GM19438 (cell line): Measurements from ENCODE around the gene SH3RF3.

Experiments
- ATAC-seq: cut with Tn5 transposase; IDR thresholded peaks from one replicate; pipeline ENCODE4 v1.9.1; 2021; ENCODE audit warnings: low read depth; ENCODE audit not compliant: unreplicated experiment

SH3RF3 gene

DNA sequence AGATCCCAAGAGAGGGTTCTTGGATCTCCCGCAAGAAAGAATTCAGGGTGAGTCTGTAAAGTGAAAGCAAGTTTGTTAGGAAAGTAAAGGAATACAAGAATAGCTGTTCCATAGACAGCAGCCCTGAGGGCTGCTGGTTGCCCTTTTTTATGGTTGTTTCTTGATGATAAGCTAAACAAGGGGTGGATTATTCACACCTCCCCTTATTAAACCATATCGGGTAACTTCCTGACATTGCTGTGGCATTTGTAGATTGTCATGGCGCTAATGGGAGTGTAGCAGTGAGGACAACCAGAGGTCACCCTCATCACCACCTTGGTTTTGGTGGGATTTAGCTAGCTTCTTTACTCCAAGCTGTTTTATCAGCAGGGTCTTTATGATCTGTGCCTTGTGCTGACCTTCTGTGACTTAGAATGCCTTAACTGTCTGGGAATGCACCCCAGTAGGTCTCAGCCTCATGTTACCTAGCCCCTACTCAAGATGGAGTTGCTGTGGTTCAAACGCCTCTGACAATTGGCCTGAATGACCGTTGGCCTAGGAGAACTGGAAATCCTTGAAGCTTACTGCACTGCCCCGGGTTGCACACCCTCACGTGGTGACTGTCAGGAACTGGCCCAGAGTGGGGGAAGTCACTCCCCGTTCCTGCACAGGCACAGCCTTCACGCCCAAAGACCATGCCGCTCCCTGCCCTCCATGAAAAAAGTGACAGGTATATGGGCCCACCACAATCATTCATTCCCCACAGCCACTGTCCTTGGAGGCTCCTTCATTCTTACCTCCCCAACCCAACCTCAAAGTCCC is 347.8 kb downstream of the SH3RF3 start:
- ATAC-seq, result no peak

DNA sequence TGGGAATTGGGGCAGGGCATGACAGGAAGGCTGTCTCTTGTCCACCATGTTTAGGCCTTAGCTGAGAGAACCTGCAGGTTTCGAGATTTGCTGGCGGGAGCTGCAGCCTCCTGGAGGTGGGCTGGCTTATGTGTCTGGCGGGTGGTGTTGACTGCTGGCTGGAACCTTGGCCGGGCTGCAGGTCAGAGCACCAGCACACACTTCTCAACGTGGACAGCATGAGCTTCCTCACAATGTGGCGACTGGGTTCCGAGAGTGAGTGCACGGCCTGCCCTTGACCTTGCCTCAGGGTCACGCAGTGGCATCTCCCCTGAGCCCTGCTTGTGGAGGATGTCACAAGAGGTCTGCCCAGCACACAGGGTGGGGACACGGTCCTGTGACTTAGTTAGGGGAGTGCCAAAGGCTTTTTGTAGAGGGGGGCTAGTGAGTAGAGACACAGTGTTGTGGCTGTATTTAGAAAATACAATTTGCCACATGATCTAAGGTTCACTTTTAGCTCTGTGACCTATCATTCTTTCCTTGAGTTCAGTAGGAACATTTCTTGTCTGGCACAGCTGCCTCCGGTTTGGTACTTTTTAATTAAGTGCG is 350.0 kb downstream of the SH3RF3 start:
- no peak for ATAC-seq

DNA sequence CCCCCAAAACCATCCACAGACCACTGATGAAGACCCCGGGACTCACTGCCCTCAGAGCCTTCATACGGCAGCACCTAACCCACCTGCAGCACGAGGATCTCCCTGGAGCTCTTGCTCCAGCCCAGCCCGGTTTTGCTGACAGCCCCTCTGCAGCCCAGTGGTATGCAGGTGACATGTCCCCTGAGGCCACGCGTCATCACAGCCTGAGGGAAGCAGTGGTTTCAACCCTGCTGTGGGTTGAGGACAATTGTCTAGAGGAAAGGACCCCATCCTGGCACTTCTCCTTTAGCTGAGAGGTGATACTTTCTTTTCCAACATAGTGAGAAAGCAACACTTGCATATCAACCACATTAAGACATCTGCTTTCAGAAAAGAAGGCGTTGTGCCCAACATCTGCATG is 350.8 kb downstream of the SH3RF3 start:
- ATAC-seq, result no peak

DNA sequence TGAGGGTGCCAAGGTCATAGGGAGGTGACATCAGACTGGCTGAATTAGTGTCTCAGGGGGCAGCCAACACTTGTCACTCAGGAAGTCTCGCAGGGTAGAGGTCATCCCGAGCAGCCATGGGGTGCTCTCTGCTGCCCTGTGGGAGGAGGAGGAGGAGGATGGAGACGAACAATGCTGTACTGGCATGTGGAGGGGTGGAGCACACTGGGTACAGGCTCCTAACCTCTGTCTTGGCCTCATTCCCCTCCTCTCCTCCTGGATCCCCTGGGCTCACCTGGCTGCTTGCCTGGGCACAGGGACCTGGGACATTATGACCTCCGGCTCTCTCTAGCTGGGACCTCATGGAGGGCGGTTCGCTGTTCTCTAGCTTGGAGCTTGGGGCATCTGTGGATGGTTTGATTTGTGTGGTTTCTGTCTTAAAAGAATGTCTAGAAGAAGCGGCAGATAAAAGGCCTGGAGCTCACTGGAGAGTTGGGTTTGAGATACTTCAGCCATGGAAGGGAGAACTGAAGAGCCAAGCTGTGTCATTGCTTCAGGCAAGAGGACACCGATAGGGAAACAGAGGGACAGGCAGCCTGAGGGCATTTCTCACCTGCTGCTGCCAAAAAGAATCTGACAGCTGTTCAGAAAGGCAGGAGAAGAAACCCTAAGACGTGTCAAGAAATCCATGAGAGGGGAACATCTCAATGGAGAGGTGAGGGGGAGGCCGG is 351.6 kb downstream of the SH3RF3 start:
- no peak for ATAC-seq

DNA sequence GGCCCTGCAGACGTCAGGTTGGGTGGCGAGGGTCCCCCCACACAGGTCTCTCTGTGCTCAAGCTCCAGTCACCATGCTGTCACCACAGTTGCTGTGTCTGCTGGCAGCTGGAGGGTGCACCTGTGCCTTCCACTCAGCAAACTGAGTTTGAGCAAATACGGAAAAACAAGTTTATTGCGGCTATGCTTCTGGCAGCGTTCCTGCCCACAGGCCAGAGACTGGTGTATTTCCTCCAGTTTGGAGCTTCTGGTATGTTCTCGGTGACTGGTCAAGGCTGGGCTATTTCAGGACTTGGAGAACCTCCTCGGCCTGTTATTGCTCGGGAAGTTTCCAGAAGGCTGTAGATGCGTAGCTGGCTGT is 352.2 kb downstream of the SH3RF3 start:
- ATAC-seq, result no peak

DNA sequence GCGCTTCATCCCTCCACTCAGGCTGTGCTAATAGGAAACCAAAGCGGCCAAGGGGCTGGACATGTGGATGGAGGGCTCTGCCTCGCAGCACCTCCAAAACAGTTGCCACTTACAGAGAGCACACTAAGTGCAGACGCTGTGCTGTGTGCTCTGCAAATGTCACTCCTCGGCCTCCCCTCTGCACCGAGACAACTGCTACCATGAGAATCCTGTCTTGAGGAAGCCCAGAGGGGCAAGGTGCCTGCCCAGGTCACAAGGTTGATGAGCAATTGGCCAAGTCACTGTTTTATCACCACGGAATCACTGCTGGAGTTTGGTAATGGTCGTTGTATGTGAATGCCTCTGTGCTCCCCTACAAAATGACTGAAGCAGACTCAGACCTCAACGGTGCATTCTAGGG is 352.6 kb downstream of the SH3RF3 start:
- no peak for ATAC-seq

DNA sequence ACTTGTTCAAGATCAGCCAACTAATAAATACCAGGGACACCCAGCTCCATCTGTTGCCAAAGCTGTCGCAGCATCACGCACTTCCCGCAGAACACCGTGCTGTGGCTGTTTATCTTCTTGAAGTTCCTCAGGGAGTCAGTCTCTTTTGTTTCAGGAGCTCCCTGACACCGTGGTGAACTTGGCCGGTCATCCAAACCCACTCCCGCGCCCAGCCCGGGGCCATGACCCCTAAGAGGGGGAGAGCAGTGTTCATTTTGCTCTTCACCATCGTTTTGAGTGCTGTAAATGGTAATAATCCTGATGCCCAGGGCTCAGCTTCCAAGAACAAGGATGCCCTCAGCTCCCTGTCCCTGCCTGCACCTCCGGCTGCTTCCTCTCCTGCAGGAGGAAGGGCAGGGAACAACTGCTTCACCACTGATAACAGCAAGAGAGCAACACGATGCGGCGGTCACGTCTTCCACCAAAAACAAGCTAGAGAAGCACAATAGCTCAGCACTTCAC is 353.4 kb downstream of the SH3RF3 start:
- ATAC-seq, result no peak

DNA sequence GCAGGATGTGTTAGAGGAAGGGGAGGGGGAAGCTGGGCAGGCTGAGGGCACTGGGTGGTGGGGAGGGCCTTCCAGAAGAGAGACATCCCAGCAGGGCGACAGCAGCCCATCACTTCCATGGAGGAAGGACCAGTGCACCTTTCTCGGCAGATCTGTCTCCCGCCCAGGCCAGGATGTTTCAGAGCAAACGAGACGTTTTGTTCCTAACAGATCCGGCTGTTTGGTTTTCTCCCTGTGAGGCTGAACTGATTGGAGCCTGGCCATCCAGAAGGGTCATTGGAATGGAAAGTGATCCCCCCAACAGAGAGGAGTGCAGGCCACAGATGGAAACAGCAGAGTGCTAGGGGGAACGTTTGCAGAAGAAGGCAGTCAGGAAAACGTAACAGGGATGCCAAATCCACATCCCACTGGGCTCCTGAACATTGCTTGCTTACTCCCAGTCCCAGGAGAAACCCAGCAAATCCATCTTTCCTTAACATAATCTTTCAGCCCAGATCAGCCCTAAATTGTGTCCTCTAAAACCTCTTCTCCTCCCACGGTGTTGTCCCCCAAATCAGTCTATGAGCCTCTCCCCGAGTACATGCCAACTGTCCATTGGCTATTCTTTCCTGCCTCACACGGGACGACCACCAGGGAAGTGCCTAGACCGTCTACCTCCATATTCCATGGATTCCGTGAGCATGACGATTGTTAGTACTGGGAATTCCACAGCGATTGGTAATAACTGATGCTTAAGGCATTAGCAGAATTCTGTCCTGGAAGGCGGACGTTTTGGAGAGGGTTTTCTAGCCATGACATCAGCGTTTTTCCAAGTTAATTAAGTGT is 357.9 kb downstream of the SH3RF3 start:
- no peak for ATAC-seq

DNA sequence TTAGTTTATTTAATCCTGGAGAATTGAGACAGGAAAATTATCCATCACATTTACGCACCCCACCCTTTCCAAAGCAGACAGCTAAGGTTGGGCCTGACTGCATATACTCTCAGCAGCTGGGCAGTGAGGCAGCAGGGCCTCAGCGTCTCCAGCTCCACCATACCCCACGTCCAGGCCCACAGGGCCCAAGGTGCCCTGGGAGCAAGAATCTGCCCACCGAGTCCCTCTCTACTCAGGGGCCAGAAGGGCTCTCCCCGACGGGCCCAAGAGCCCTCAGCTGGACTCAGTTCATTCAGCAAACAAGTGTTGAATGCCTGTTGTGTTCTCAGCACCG is 358.5 kb downstream of the SH3RF3 start:
- no peak for ATAC-seq

DNA sequence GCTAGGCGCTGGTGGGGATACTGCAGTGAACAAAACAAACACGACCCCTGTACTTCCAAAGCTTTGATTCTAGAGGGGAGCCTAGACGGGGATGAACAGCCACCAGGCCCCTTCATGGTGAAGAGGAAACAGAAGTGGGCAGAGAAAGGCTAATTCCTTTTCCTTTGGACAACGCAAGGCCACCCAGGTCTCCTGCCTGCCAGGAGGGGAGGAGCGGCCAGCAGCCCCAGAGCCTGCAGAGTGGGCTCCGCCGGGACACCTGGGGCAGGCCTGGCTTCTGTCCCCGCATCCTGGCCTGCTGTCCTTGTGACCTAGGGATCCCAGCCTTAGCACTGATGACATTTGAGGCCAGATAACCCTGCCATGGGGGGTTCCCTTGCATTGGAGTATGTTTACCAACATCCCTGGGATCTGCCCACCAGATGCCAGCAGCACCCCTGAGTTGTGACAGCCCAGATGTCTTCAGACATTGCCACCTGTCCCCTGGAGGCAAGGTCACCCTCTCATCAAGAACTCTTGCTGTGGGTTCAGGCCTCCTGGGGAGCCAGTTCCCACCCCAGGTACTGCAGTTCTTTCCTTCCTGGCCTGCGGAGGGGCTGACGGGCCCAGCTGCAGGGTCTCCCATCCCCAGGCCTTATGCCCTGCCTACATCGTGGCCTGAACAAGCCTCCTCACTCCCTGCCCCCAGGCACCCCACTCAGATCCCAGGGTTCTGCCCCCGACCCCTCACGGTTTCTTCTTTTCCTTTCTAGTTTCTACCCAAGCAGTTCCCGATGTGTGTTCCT is 359.1 kb downstream of the SH3RF3 start:
- ATAC-seq, result no peak

DNA sequence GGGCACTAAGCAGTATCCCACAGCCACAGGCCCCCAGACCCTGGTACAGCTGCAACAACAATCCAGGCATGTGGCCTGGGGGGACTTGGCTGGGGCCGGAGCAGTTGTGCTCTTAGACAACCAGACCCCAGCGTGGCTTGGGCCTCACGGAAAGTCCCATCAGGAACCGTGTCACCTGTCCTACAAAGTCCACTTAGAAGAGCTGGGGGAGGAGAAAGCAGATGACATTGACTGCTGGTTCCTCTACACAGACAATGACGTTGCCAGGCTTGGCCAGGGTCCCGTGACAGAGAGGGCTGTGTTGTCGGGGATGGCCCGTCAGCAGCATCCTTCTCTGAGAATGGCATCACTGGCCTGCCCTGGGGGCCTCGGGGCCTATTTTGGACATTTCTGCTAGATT is 360.3 kb downstream of the SH3RF3 start:
- ATAC-seq, result no peak

DNA sequence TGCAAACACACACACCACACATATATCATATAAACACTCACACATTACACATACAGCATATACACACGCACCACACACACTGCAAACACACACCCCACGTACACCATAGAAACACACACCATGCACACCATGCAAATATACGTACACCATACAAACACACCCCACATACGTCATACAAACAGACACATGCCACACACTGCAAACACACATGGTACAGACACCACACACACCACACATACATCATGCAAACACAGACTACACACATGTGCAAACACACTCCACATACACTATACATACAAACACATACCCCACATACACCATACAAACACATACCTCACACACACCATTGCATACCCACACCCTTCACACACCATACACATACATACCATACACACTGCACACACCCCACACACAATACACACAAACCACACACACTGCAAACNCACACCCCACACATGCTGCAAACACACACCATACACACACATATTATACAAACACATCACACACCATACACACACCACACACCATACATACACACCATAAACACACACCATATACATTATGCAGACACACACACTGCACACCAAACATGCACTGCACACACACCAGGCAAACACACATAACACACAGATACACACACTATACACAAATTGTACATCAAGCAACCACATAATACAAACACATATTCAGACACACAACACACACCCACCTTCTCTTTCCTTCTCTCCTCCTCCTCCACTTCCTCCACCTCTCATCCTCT is 364.4 kb downstream of the SH3RF3 start:
- ATAC-seq, result no peak

DNA sequence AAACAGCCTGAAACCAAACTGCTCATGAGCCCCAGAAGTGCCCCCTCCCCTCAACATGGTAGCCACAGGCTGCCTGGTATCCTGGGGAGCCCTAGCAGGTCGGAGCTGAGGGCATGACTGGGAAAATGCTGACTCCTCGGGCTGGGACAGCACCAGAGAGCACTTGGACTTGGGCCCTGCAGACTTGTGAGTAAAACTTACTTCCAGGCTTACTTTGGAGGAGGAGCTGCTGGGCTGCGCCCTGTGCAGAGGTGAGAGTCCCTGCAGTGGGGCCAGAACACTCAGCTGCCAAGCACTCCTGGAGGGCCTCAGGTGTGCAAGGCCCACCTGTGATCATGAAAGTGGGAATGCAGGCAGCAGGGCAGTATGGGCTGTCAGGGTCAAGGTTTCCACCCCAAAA is 365.3 kb downstream of the SH3RF3 start:
- ATAC-seq, result no peak

DNA sequence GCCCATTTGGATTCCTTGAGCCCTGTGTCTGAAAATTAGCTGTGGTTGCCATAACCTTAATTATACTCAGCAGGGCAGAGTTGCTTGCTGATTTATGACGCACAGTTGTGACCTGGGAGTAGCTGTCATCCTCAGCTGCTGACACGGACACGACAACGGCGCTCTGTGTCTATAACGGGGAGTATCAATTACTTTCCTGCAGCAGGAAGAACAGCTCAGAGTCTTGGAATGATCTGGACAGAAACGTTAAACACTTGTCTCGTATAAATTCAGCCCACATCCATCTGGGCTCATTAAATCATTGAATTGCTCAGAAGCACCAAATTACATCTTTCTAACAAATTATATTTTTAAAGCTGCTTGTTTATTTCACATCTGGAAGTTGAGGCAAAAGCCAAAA is 368.5 kb downstream of the SH3RF3 start:
- ATAC-seq, result no peak

DNA sequence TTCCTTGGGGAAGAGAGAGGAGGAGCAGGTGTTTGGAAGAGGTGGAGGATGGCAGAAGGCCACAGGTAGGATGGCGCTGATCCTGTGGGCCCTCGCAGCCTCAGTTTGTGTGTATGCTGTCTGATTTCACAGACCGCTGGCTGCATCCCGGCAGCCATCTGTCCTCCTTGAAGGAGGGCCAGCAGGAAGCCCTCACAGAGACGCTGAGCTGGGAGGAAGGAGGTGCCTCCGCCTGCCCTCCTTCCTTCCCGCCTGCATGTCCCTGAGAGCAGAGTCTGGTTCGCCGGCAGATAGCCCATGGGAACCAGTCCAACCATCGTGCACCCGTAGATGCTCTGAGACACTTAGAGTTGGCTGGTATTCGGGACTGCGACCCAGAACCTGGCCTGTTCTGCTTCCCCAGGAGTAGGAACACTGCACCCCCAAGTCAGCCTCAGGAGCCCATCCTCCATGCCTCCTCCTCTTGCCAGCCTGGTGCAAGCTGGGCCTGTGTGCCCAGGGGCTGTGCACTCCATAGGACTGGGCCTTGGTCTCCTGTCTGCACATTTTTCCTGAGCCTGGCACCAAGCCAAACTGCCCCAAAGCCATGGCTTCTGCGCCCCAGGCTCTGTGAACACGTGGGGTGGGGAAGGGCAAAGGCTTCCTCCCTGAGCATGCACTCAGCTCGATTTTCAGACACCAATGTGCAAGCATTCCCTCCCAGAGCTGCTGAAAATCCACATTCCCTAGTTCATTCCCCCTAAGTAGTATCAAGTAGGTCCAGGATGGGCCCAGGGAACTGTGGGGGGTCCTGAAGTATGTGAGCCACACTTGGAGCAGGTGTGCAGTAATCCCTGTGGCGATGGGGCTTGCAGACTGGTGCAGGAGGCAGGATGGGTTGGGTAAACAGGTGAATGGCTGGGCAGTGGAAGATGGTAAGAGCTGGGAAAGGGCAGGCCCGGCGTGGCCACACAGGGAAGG is 369.2 kb downstream of the SH3RF3 start:
- no peak for ATAC-seq

DNA sequence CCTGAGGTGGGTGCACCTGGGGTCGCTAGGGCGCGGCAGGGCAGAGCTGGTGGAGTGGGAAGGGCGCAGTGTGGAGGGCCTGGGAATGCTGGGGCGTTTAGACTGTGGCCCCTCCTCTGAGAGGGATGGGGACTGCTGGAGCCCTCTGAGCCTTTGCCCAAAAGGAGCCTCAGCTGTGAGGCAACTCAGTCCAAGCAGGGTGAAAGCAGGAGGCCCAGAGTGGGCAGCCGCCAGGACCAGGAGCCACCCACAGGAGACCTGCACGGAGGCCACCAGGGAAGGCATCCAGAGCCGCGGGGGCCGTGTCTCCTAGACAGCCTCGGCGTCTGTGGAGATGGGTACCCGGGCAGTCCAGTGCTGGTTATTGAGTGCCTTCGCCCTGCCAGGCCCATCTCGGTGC is 369.9 kb downstream of the SH3RF3 start:
- ATAC-seq, result no peak

DNA sequence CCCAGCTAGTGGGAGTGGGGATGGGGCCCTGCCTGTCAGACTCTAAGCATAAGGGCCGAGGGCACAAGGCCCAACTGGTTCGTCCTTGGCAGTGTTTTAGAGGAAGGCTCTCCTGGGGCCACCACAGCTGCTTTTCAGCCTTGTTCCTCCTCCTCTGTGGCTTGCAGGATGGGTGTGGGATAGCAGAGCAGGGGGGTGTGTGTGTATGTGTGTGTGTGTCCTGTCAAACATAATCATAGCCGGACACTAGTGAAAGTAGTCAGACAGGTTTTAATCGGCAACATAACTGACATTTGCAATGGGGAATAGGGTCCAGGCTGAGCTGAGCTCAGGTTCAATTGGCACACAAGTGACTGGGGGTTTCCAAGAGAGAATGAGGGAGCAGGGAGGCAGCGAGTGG is 370.6 kb downstream of the SH3RF3 start:
- ATAC-seq, result no peak

DNA sequence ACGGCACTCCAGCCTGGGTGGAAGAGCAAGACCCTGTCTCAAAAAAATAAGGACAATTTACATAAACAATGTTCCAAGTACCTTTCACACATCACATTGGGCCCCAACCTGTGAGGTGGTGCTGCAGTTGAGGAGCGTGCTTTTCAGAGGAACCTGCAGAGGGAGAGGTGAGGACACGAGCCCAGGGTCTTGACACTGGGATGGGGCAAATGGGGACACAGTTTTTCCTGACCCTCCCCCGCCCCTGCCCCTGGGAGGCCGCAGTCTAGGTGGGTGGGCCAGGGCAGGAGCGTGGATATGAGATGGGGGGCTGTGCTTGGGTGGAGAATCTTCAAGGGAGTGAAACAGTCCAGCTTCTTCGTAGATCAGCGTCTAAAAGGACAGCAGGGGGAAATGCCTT is 371.9 kb downstream of the SH3RF3 start:
- ATAC-seq, result no peak
